SK-N-SH (cell line): Measurements from ENCODE around the gene ANKS1B. TPM values are rescaled to one million over a fixed set of nuclear protein-coding genes. Genes with fewer than 3 reads are reported as not detected.

ENCODE experiments used
- CTCF ChIA-PET: fragments of 300-600, 350-600 bp; formaldehyde crosslinking; extraction: SDS; loops from one replicate; lab custom pipeline; 2021; lab: Yijun Ruan, JAX
- POLR2A ChIA-PET: fragments of 350-600 bp; sonication (Branson Sonifier 250); formaldehyde crosslinking; extraction: SDS; loops from one replicate; lab custom pipeline; 2020; ENCODE audit warnings: antibody characterized with exemption, inconsistent platforms; lab: Yijun Ruan, JAX
- DNase-seq: peaks from one replicate; pipeline ENCODE4 v3.0.0; 2012
- H2AFZ ChIP-seq: fragments of 200-600 bp; sonication (generic); 2 replicates; pipeline ENCODE4 v1.8.1; 2016; ENCODE audit warnings: antibody characterized with exemption, mild to moderate bottlenecking, low read depth
- H3F3A ChIP-seq: fragments of 200-600 bp; sonication (generic); replicated peaks from 2 replicates; pipeline ENCODE3; 2016; ENCODE audit warnings: antibody characterized with exemption, mild to moderate bottlenecking; ENCODE audit not compliant: insufficient read depth
- H3K27ac ChIP-seq, 2 experiments: fragments of 200-500 bp in 1 of 2; fragments of 200-600 bp in 1 of 2; sonication (Bioruptor generic) in 1 of 2; sonication (generic), shearing (Covaris generic) in 1 of 2; 2 replicates each; pipeline versions ENCODE4 v1.5.1 to v1.6.1; 2014 to 2016; ENCODE audit warnings: low read depth in 2 of 2, inconsistent platforms in 1 of 2, low read length in 1 of 2, mild to moderate bottlenecking in 1 of 2, mixed read lengths in 1 of 2
- H3K27me3 ChIP-seq: fragments of 200-600 bp; sonication (generic), shearing (Covaris generic); 2 replicates; pipeline ENCODE4 v1.6.1; 2016; ENCODE audit warnings: mixed run types; ENCODE audit not compliant: insufficient read depth
- H3K36me3 ChIP-seq, 2 experiments: fragments of 200-500 bp in 1 of 2; fragments of 200-600 bp in 1 of 2; sonication (Bioruptor generic) in 1 of 2; sonication (generic) in 1 of 2; replicated peaks in 1 of 2; 2 replicates each; pipeline versions ENCODE3 to v1.5.1; 2014 to 2016; ENCODE audit warnings: low read length in 1 of 2, mild to moderate bottlenecking in 1 of 2; ENCODE audit not compliant: insufficient read depth in 2 of 2, control insufficient read depth in 1 of 2
- H3K4me1 ChIP-seq, 2 experiments: fragments of 200-500 bp in 1 of 2; fragments of 200-600 bp in 1 of 2; sonication (Bioruptor generic) in 1 of 2; sonication (generic), shearing (Covaris generic) in 1 of 2; 2 replicates each; pipeline versions ENCODE4 v1.5.1 to v1.6.1; 2014 to 2016; ENCODE audit warnings: low read depth in 1 of 2, low read length in 1 of 2, mixed run types in 1 of 2; ENCODE audit not compliant: insufficient read depth in 2 of 2, control insufficient read depth in 1 of 2
- H3K4me2 ChIP-seq: fragments of 200-600 bp; sonication (generic), shearing (Covaris generic); 2 replicates; pipeline ENCODE4 v1.6.1; 2017; ENCODE audit warnings: mixed run types
- H3K4me3 ChIP-seq, 2 experiments: fragments of 200-500 bp in 1 of 2; fragments of 200-600 bp in 1 of 2; sonication (Bioruptor generic) in 1 of 2; sonication (generic), shearing (Covaris generic) in 1 of 2; 2 replicates each; pipeline versions ENCODE4 v1.5.1 to v1.8.1; 2014 to 2016; ENCODE audit warnings: low read depth in 2 of 2, inconsistent platforms in 1 of 2, low read length in 1 of 2, mild to moderate bottlenecking in 1 of 2, mixed read lengths in 1 of 2, moderate library complexity in 1 of 2
- H3K79me2 ChIP-seq: fragments of 200-600 bp; sonication (generic); 2 replicates; pipeline ENCODE4 v1.8.1; 2017; ENCODE audit warnings: mild to moderate bottlenecking; ENCODE audit not compliant: insufficient read depth
- H3K9ac ChIP-seq: fragments of 200-600 bp; sonication (generic); 2 replicates; pipeline ENCODE4 v1.6.1; 2017; ENCODE audit warnings: mixed run types
- H3K9me2 ChIP-seq: fragments of 200-600 bp; sonication (generic); 2 replicates; pipeline ENCODE4 v1.6.1; 2017; ENCODE audit warnings: mixed run types
- H3K9me3 ChIP-seq: fragments of 200-600 bp; sonication (generic); 2 replicates; pipeline ENCODE4 v1.6.1; 2017; ENCODE audit warnings: mixed run types, mild to moderate bottlenecking, moderate library complexity
- H4K20me1 ChIP-seq: fragments of 200-600 bp; sonication (generic); 2 replicates; pipeline ENCODE4 v1.6.1; 2017; ENCODE audit warnings: mild to moderate bottlenecking, mixed run types; ENCODE audit not compliant: insufficient read depth
- CHD2 ChIP-seq: fragments of 150-350 bp; IDR thresholded peaks from 2 replicates; pipeline ENCODE4 v1.6.1; 2018; ENCODE audit warnings: low read length; ENCODE audit not compliant: partially characterized antibody
- FOSL2 ChIP-seq: IDR thresholded peaks from 2 replicates; pipeline ENCODE4 v1.4.0; 2012; ENCODE audit warnings: low read depth, mild to moderate bottlenecking, moderate library complexity, borderline replicate concordance
- FOXM1 ChIP-seq: IDR thresholded peaks from 2 replicates; pipeline ENCODE4 v1.4.0; 2012; ENCODE audit warnings: low read depth, mild to moderate bottlenecking
- GABPA ChIP-seq: IDR thresholded peaks from 2 replicates; pipeline ENCODE4 v1.4.0; 2012; ENCODE audit warnings: low read depth, mild to moderate bottlenecking
- IRF3 ChIP-seq: fragments of 150-350 bp; IDR thresholded peaks from 2 replicates; pipeline ENCODE4 v1.6.1; 2016; ENCODE audit warnings: mild to moderate bottlenecking, low read depth, low read length
- JUND ChIP-seq: IDR thresholded peaks from 2 replicates; pipeline ENCODE4 v1.4.0; 2012
- NFIC ChIP-seq: IDR thresholded peaks from 2 replicates; pipeline ENCODE4 v1.4.0; 2012; ENCODE audit warnings: borderline replicate concordance
- PBX3 ChIP-seq: IDR thresholded peaks from 2 replicates; pipeline ENCODE4; 2012
- RAD21 ChIP-seq: IDR thresholded peaks from 2 replicates; pipeline ENCODE4 v1.6.1; 2012; ENCODE audit warnings: mild to moderate bottlenecking, low read length
- RCOR1 ChIP-seq: fragments of 150-350 bp; IDR thresholded peaks from 2 replicates; pipeline ENCODE4 v1.6.1; 2017; ENCODE audit warnings: antibody characterized with exemption, low read length
- REST ChIP-seq: IDR thresholded peaks from 2 replicates; pipeline ENCODE4 v1.6.1; 2012; ENCODE audit warnings: mild to moderate bottlenecking, low read depth, low read length, moderate library complexity
- RFX5 ChIP-seq: IDR thresholded peaks from 2 replicates; pipeline ENCODE4 v1.6.1; 2012; ENCODE audit warnings: mild to moderate bottlenecking, improper control_type of control experiment, low read length
- RXRA ChIP-seq: IDR thresholded peaks from 2 replicates; pipeline ENCODE4 v1.4.0; 2012; ENCODE audit warnings: low read depth, mild to moderate bottlenecking, borderline replicate concordance
- TAF1 ChIP-seq: IDR thresholded peaks from 2 replicates; pipeline ENCODE4 v1.6.1; 2012; ENCODE audit warnings: low read depth, mild to moderate bottlenecking, low read length, moderate library complexity, borderline replicate concordance
- TEAD4 ChIP-seq: IDR thresholded peaks from 2 replicates; pipeline ENCODE4 v1.4.0; 2012; ENCODE audit warnings: mild to moderate bottlenecking, borderline replicate concordance; ENCODE audit not compliant: insufficient read depth
- WGBS: methylation state at CpG from one replicate; pipeline ENCODE4 v1.1.6; 2017; ENCODE audit warnings: low lambda C conversion rate; 5-methylcytosine and 5-hydroxymethylcytosine counted together
- polyA plus RNA-seq, 3 experiments: library from polyadenylated mRNA; depleted of rRNA; stranded (reverse); fragments of >200 nt; gene quantifications; 2 replicates each; pipeline ENCODE4 v1.2.3, GENCODE V29; 2012

Gene ANKS1B
- polyA plus RNA-seq, 1 of the 3 experiments (the other 2 are of a cell fraction): 1.8 TPM

GRCh38 chr12:99427104-99427503 is 557.6 kb downstream of the ANKS1B start:
- Histone ChIP-seq H2AFZ (no peak overlapping the region), H3K4me1 (no peaks in the 10 kb centered on the region), H3K4me2 (no peak overlapping the region), H3K79me2 (no peaks in the 10 kb centered on the region), H3K9me2 (no peaks in the 10 kb centered on the region), H3K9me3 (no peaks in the 10 kb centered on the region), H4K20me1 (no peaks in the 10 kb centered on the region), H3K9ac (no peak overlapping the region), H3K27ac (no peak overlapping the region), H3K36me3 (no peaks in the 10 kb centered on the region), H3K27me3 (no peaks in the 10 kb centered on the region), H3K4me3 (no peak overlapping the region), H3F3A (no peaks in the 10 kb centered on the region)
- ChIA-PET CTCF (no interaction called here), POLR2A (no interaction called here)
- 15% methylated on average over 2 of the region's 2 CpGs for WGBS
- no peak for DNase-seq
- no peak for TF ChIP-seq FOXM1
- no peak for TF ChIP-seq RAD21
- TF ChIP-seq RXRA: no peak
- TF ChIP-seq PBX3: no peak
- no peak for TF ChIP-seq JUND
- no peak for TF ChIP-seq NFIC

- Histone ChIP-seq H3K36me3 (no peaks in the 10 kb centered on the region), H3K9me2 (no peaks in the 10 kb centered on the region), H3F3A (no peaks in the 10 kb centered on the region), H4K20me1 (no peaks in the 10 kb centered on the region), H3K4me3 (no peak overlapping the region), H3K4me2 (no peak overlapping the region), H3K9ac (no peak overlapping the region), H3K9me3 (no peaks in the 10 kb centered on the region), H3K79me2 (no peaks in the 10 kb centered on the region), H2AFZ (no peak overlapping the region), H3K27ac (no peak overlapping the region), H3K4me1 (no peaks in the 10 kb centered on the region), H3K27me3 (no peaks in the 10 kb centered on the region)
- TF ChIP-seq RXRA (no peak), IRF3 (no peak), FOSL2 (no peak), TAF1 (no peak), TEAD4 (no peak), REST (no peak), CHD2 (no peak), FOXM1 (no peak), GABPA (no peak), RFX5 (no peak), RCOR1 (no peak)
- POLR2A ChIA-PET: no interaction called here
- DNase-seq: no peak
- WGBS: 34% methylated on average over 3 of the region's 3 CpGs
- CTCF ChIA-PET: interaction anchor here (1.2 kb wide), 1 partner anchor 32 kb away, joined by 3 read pairs; no protein-coding TSS in a partner anchor
These were observed 566.4 kb downstream of the ANKS1B start for GRCh38 chr12:99418379-99418778.
